HepG2 (cell line): ENCODE data around the gene RABGGTA. TPM values are rescaled to one million over a fixed set of nuclear protein-coding genes. Genes with fewer than 3 reads are reported as not detected.
A peak's percentile ranks its signal among the peaks of the same experiment; 100 is the strongest.

Source experiments
- AKAP8 ChIP-seq: sonication (generic); formaldehyde crosslinking; IDR thresholded peaks from 2 replicates; pipeline ENCODE4 v1.5.1; 2020; ENCODE audit warnings: mild to moderate bottlenecking, missing genetic modification reagents
- BCL6 ChIP-seq: IDR thresholded peaks from 2 replicates; pipeline ENCODE4 v1.6.1; 2016; ENCODE audit warnings: missing genetic modification reagents, missing compliant biosample characterization
- HNRNPH1 ChIP-seq: fragments of 200-400 bp; formaldehyde crosslinking; optimal IDR thresholded peaks from 2 replicates; pipeline ENCODE3; 2017; ENCODE audit warnings: mild to moderate bottlenecking, low read depth, low read length
- LCORL ChIP-seq, 2 experiments: fragments of 450-650 bp in 1 of 2; sonication (generic) in 1 of 2; formaldehyde crosslinking in 1 of 2; IDR thresholded peaks; 2 replicates each; pipeline versions ENCODE4 v1.5.0 to v1.6.1; 2017 to 2020; ENCODE audit warnings: antibody characterized with exemption in 1 of 2, missing genetic modification reagents in 1 of 2
- MBNL3 ChIP-seq: fragments of 250-450 bp; sonication (Bioruptor Pico); conservative IDR thresholded peaks from 2 replicates; pipeline ENCODE4 v1.8.0; 2022; ENCODE audit warnings: mild to moderate bottlenecking, inconsistent platforms
- PITX1 ChIP-seq: sonication (generic); formaldehyde crosslinking; IDR thresholded peaks from 2 replicates; pipeline ENCODE4 v1.5.1; 2020; ENCODE audit warnings: mild to moderate bottlenecking, missing genetic modification reagents
- PPARG ChIP-seq: conservative IDR thresholded peaks from 2 replicates; pipeline ENCODE4 v1.6.1; 2016; ENCODE audit warnings: missing biosample characterization, missing genetic modification reagents
- SALL1 ChIP-seq: sonication (generic); formaldehyde crosslinking; IDR thresholded peaks from 2 replicates; pipeline ENCODE4 v1.8.0; 2022; ENCODE audit warnings: mild to moderate bottlenecking, missing genetic modification reagents
- SMAD1 ChIP-seq: sonication (generic); formaldehyde crosslinking; IDR thresholded peaks from 2 replicates; pipeline ENCODE4 v1.4.0; 2020; ENCODE audit warnings: missing genetic modification reagents, low read depth, mild to moderate bottlenecking, borderline replicate concordance
- TEAD3 ChIP-seq: optimal IDR thresholded peaks from 2 replicates; pipeline ENCODE3; 2016; ENCODE audit warnings: borderline replicate concordance
- TSC22D2 ChIP-seq: sonication (generic); formaldehyde crosslinking; IDR thresholded peaks from 2 replicates; pipeline ENCODE4 v1.5.1; 2020; ENCODE audit warnings: missing genetic modification reagents, mild to moderate bottlenecking, borderline replicate concordance
- U2AF2 ChIP-seq: fragments of 200-400 bp; formaldehyde crosslinking; IDR thresholded peaks from 2 replicates; pipeline ENCODE4 v1.6.1; 2017; ENCODE audit warnings: low read depth, mild to moderate bottlenecking, low read length
- ZNF225 ChIP-seq: sonication (generic); formaldehyde crosslinking; IDR thresholded peaks from 2 replicates; pipeline ENCODE4 v1.4.0; 2020; ENCODE audit warnings: mild to moderate bottlenecking, missing genetic modification reagents
- ZNF253 ChIP-seq: sonication (generic); formaldehyde crosslinking; IDR thresholded peaks from 2 replicates; pipeline ENCODE4 v1.8.0; 2022; ENCODE audit warnings: mild to moderate bottlenecking, missing genetic modification reagents, borderline replicate concordance
- ZNF607 ChIP-seq: sonication (generic); formaldehyde crosslinking; IDR thresholded peaks from 2 replicates; pipeline ENCODE4 v1.5.1; 2020; ENCODE audit warnings: missing genetic modification reagents, mild to moderate bottlenecking, borderline replicate concordance
- ZNF772 ChIP-seq: sonication (generic); formaldehyde crosslinking; IDR thresholded peaks from 2 replicates; pipeline ENCODE4 v1.5.0; 2020; ENCODE audit warnings: mild to moderate bottlenecking, missing genetic modification reagents
- polyA plus RNA-seq, 8 experiments: library from polyadenylated mRNA; depleted of rRNA in 3 of 8; stranded (reverse) in 7 of 8; unstranded in 1 of 8; fragments of >200 nt; fragmentation: Illumina TruSeq in 4 of 8; extraction: Trizol in 4 of 8; gene quantifications; 2 replicates each; pipeline versions ENCODE4 v1.2.1 to v1.2.3, GENCODE V29; 2011 to 2016; ENCODE audit warnings: low read depth in 4 of 8, missing spikeins in 1 of 8, mixed read lengths in 1 of 8; ENCODE audit not compliant: insufficient read depth in 1 of 8
- total RNA-seq, 5 experiments: library from RNA; depleted of rRNA; stranded (reverse); fragments of >200 nt; fragmentation: Illumina TruSeq; extraction: Trizol; gene quantifications; 2 replicates each; pipeline ENCODE4 v1.2.3, GENCODE V29; 2016; ENCODE audit warnings: low read depth in 1 of 5
- TF ChIP-seq, protein P1 (sequence below): sonication (generic); formaldehyde crosslinking; IDR thresholded peaks from 2 replicates; pipeline ENCODE4 v1.4.0; 2020; ENCODE audit warnings: missing genetic modification reagents
- TF ChIP-seq, protein P2 (sequence below): sonication (generic); formaldehyde crosslinking; IDR thresholded peaks from 2 replicates; pipeline ENCODE4 v1.5.0; 2020; ENCODE audit warnings: mild to moderate bottlenecking, missing genetic modification reagents, borderline replicate concordance
- TF ChIP-seq, protein P3 (sequence below): IDR thresholded peaks from 2 replicates; pipeline ENCODE4 v1.6.1; 2016; ENCODE audit warnings: missing compliant biosample characterization, missing genetic modification reagents, borderline replicate concordance

RABGGTA gene
- total and polyA plus RNA-seq, 2 of the 13 experiments (the other 11 are each of a cell fraction or from before 2014, with no cell fraction given), result 57.9 to 90.8 TPM

DNA sequence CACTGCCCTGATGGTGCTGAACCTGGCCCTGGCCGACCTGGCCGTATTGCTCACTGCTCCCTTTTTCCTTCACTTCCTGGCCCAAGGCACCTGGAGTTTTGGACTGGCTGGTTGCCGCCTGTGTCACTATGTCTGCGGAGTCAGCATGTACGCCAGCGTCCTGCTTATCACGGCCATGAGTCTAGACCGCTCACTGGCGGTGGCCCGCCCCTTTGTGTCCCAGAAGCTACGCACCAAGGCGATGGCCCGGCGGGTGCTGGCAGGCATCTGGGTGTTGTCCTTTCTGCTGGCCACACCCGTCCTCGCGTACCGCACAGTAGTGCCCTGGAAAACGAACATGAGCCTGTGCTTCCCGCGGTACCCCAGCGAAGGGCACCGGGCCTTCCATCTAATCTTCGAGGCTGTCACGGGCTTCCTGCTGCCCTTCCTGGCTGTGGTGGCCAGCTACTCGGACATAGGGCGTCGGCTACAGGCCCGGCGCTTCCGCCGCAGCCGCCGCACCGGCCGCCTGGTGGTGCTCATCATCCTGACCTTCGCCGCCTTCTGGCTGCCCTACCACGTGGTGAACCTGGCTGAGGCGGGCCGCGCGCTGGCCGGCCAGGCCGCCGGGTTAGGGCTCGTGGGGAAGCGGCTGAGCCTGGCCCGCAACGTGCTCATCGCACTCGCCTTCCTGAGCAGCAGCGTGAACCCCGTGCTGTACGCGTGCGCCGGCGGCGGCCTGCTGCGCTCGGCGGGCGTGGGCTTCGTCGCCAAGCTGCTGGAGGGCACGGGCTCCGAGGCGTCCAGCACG, 44.6 kb upstream of the RABGGTA start (continued):
- peak; percentile 90 for TF ChIP-seq SMAD1 (CRISPR knock-in tag)
- TF ChIP-seq PPARG (CRISPR knock-in tag), result peak; percentile 93
- peak; percentile 44 for TF ChIP-seq BCL6 (CRISPR knock-in tag)
- TF ChIP-seq, protein P1, sequence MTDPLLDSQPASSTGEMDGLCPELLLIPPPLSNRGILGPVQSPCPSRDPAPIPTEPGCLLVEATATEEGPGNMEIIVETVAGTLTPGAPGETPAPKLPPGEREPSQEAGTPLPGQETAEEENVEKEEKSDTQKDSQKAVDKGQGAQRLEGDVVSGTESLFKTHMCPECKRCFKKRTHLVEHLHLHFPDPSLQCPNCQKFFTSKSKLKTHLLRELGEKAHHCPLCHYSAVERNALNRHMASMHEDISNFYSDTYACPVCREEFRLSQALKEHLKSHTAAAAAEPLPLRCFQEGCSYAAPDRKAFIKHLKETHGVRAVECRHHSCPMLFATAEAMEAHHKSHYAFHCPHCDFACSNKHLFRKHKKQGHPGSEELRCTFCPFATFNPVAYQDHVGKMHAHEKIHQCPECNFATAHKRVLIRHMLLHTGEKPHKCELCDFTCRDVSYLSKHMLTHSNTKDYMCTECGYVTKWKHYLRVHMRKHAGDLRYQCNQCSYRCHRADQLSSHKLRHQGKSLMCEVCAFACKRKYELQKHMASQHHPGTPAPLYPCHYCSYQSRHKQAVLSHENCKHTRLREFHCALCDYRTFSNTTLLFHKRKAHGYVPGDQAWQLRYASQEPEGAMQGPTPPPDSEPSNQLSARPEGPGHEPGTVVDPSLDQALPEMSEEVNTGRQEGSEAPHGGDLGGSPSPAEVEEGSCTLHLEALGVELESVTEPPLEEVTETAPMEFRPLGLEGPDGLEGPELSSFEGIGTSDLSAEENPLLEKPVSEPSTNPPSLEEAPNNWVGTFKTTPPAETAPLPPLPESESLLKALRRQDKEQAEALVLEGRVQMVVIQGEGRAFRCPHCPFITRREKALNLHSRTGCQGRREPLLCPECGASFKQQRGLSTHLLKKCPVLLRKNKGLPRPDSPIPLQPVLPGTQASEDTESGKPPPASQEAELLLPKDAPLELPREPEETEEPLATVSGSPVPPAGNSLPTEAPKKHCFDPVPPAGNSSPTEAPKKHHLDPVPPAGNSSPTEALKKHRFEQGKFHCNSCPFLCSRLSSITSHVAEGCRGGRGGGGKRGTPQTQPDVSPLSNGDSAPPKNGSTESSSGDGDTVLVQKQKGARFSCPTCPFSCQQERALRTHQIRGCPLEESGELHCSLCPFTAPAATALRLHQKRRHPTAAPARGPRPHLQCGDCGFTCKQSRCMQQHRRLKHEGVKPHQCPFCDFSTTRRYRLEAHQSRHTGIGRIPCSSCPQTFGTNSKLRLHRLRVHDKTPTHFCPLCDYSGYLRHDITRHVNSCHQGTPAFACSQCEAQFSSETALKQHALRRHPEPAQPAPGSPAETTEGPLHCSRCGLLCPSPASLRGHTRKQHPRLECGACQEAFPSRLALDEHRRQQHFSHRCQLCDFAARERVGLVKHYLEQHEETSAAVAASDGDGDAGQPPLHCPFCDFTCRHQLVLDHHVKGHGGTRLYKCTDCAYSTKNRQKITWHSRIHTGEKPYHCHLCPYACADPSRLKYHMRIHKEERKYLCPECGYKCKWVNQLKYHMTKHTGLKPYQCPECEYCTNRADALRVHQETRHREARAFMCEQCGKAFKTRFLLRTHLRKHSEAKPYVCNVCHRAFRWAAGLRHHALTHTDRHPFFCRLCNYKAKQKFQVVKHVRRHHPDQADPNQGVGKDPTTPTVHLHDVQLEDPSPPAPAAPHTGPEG, result peak; percentile 98
- no peak for TF ChIP-seq HNRNPH1
- peak; percentile 98 for TF ChIP-seq ZNF253 (CRISPR knock-in tag)
- peak; percentile 69 for TF ChIP-seq AKAP8
- no peak for TF ChIP-seq U2AF2
- TF ChIP-seq MBNL3, result no peak
- peak; percentile 98 for TF ChIP-seq SALL1 (CRISPR knock-in tag)
- peak; percentile 96 for TF ChIP-seq ZNF772 (CRISPR knock-in tag)
- TF ChIP-seq LCORL (IDR thresholded peaks at IDR 0.05), result no peak
- TF ChIP-seq LCORL (CRISPR knock-in tag; IDR thresholded peaks at IDR 0.05), result no peak
- TF ChIP-seq PITX1 (CRISPR knock-in tag), result peak; percentile 74
- no peak for TF ChIP-seq TSC22D2 (CRISPR knock-in tag)
- TF ChIP-seq, protein P2, sequence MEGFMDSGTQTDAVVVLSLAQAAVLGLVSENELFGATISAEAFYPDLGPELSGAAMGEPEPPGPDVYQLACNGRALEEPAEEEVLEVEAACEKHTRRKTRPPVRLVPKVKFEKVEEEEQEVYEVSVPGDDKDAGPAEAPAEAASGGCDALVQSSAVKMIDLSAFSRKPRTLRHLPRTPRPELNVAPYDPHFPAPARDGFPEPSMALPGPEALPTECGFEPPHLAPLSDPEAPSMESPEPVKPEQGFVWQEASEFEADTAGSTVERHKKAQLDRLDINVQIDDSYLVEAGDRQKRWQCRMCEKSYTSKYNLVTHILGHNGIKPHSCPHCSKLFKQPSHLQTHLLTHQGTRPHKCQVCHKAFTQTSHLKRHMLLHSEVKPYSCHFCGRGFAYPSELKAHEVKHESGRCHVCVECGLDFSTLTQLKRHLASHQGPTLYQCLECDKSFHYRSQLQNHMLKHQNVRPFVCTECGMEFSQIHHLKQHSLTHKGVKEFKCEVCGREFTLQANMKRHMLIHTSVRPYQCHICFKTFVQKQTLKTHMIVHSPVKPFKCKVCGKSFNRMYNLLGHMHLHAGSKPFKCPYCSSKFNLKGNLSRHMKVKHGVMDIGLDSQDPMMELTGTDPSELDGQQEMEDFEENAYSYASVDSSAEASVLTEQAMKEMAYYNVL, result peak; percentile 90
- TF ChIP-seq ZNF225 (CRISPR knock-in tag), result peak; percentile 97
- TF ChIP-seq TEAD3 (CRISPR knock-in tag), result peak; percentile 70
- TF ChIP-seq, protein P3, sequence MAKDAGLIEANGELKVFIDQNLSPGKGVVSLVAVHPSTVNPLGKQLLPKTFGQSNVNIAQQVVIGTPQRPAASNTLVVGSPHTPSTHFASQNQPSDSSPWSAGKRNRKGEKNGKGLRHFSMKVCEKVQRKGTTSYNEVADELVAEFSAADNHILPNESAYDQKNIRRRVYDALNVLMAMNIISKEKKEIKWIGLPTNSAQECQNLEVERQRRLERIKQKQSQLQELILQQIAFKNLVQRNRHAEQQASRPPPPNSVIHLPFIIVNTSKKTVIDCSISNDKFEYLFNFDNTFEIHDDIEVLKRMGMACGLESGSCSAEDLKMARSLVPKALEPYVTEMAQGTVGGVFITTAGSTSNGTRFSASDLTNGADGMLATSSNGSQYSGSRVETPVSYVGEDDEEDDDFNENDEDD (CRISPR knock-in tag), result peak; percentile 99
- peak; percentile 99 for TF ChIP-seq ZNF607 (CRISPR knock-in tag)
